Fibroblast of lung (primary cell): ENCODE data around the gene LPP.

ENCODE experiments used
- CTCF ChIP-seq, 2 donors: IDR thresholded peaks in 1 of 2; conservative IDR thresholded peaks in 1 of 2; 1 replicate in 1 of 2; 2 replicates in 1 of 2; pipeline ENCODE4 v1.5.1; 2011 to 2012; ENCODE audit warnings: low read length in 2 of 2, control low read depth in 1 of 2, inconsistent platforms in 1 of 2, low read depth in 1 of 2, mild to moderate bottlenecking in 1 of 2
- EZH2 ChIP-seq: IDR thresholded peaks from 2 replicates; pipeline ENCODE4 v1.5.1; 2012; ENCODE audit warnings: low read length, control low read depth, mild to moderate bottlenecking; ENCODE audit errors: missing control alignments

- TF ChIP-seq EZH2 (no peak), CTCF (conservative IDR thresholded peaks at IDR 0.05 in 1 of 2, IDR thresholded peaks at IDR 0.05 in 1 of 2; ENCODE audit: low read depth in 1 of 2, low read length in 2 of 2) (no peak)
Measured at GRCh38 chr3:188584958-188585689, 431.2 kb downstream of the LPP start.
